ENCODE results near the gene TSPAN33.

TSPAN33 gene

GRCh38 chr7:129108581-129108980 is 35.9 kb upstream of the TSPAN33 start:
- H2AFZ ChIP-seq (ENCODE audit: low read length), result no peak overlapping the region

DNA sequence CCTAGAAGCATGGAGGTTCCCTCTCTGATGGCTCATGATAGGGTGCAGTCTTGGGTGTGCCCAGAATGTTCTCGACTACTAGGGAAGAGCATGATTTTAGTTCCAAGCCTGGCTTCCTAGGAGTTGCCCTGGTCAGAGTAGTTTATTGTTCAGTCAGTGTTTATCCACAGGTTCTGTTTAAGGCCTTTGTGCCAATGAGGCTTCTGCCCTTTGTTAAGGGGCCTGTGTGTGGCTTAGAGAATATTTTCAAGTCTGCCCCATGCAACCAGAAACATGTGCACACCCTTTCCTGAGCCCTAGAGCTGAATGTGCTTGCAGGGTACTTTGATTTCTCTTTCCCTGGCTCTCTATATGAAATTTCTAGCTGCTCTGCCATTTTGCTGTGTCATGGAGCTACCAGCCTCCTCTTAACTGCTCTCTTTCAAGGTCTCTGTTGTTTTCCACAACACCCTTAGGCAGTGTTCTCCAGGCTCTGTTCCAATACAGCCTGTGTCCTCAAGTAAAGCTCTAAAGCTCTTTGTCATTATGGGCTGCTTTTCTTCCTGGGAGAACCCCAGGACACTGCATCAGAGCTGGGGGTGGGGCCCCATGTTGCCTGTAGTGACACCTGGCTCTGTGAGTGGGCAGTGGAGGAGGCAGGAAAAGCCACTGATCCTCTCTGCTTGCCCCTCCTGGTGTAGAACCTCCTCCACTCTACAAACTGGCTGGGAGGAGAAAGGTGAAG is 34.1 kb upstream of the TSPAN33 start:
- H3K9ac ChIP-seq (ENCODE audit: low read length), result no peak overlapping the region
- H3K4me2 ChIP-seq (ENCODE audit: low read length), result no peak overlapping the region
- no peak overlapping the region for H3K27ac ChIP-seq (ENCODE audit: low read depth, low read length, poor library complexity, severe bottlenecking)

More at GRCh38 chr7:129108581-129108980, 35.9 kb upstream of the TSPAN33 start:
- no peaks in the 10 kb centered on the region for H3K36me3 ChIP-seq (ENCODE audit: insufficient read depth, low read length)
- H3K79me2 ChIP-seq (ENCODE audit: insufficient read depth, low read length), result no peaks in the 10 kb centered on the region
- no peak for TF ChIP-seq EZH2 (IDR thresholded peaks at IDR 0.05; ENCODE audit: borderline replicate concordance, low read length)
- TF ChIP-seq, protein P1, sequence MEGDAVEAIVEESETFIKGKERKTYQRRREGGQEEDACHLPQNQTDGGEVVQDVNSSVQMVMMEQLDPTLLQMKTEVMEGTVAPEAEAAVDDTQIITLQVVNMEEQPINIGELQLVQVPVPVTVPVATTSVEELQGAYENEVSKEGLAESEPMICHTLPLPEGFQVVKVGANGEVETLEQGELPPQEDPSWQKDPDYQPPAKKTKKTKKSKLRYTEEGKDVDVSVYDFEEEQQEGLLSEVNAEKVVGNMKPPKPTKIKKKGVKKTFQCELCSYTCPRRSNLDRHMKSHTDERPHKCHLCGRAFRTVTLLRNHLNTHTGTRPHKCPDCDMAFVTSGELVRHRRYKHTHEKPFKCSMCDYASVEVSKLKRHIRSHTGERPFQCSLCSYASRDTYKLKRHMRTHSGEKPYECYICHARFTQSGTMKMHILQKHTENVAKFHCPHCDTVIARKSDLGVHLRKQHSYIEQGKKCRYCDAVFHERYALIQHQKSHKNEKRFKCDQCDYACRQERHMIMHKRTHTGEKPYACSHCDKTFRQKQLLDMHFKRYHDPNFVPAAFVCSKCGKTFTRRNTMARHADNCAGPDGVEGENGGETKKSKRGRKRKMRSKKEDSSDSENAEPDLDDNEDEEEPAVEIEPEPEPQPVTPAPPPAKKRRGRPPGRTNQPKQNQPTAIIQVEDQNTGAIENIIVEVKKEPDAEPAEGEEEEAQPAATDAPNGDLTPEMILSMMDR (IDR thresholded peaks at IDR 0.05; ENCODE audit: low read length), result no peak
- H3K4me3 ChIP-seq (ENCODE audit: low read depth, low read length, poor library complexity, severe bottlenecking), result no peak overlapping the region
- H3K4me1 ChIP-seq (ENCODE audit: insufficient read depth, low read length, severe bottlenecking), result no peaks in the 10 kb centered on the region
- H3F3A ChIP-seq (ENCODE audit: insufficient read depth, low read length), result no peaks in the 10 kb centered on the region
- no peak overlapping the region for H3K4me2 ChIP-seq (ENCODE audit: low read length)
- H3K9ac ChIP-seq (ENCODE audit: low read length), result no peak overlapping the region
- H3K9me2 ChIP-seq (ENCODE audit: low read depth, low read length), result no peaks in the 10 kb centered on the region
- no peaks in the 10 kb centered on the region for H4K20me1 ChIP-seq (ENCODE audit: insufficient read depth, low read length)
- no peaks in the 10 kb centered on the region for H3K27me3 ChIP-seq (ENCODE audit: insufficient read depth, low read length)
- H3K9me3 ChIP-seq (ENCODE audit: low read length), result no peaks in the 10 kb centered on the region
- no peak overlapping the region for H3K27ac ChIP-seq (ENCODE audit: low read depth, low read length, poor library complexity, severe bottlenecking)

GRCh38 chr7:129110982-129111376 is 33.5 kb upstream of the TSPAN33 start:
- H3K79me2 ChIP-seq (ENCODE audit: insufficient read depth, low read length), result no peaks in the 10 kb centered on the region
- H4K20me1 ChIP-seq (ENCODE audit: insufficient read depth, low read length), result no peaks in the 10 kb centered on the region
- TF ChIP-seq, protein P1 (IDR thresholded peaks at IDR 0.05; ENCODE audit: low read length), result no peak
- no peak for TF ChIP-seq EZH2 (IDR thresholded peaks at IDR 0.05; ENCODE audit: borderline replicate concordance, low read length)
- H3K27me3 ChIP-seq (ENCODE audit: insufficient read depth, low read length), result peaks cover 4% of the 10 kb centered on the region; the same call in 1 of the 2 replicates
- H3K4me2 ChIP-seq (ENCODE audit: low read length), result no peak overlapping the region
- no peaks in the 10 kb centered on the region for H3K4me1 ChIP-seq (ENCODE audit: insufficient read depth, low read length, severe bottlenecking)
- H3K9ac ChIP-seq (ENCODE audit: low read length), result no peak overlapping the region
- no peak overlapping the region for H3K4me3 ChIP-seq (ENCODE audit: low read depth, low read length, poor library complexity, severe bottlenecking)
- H3K9me2 ChIP-seq (ENCODE audit: low read depth, low read length), result no peaks in the 10 kb centered on the region
- no peaks in the 10 kb centered on the region for H3K9me3 ChIP-seq (ENCODE audit: low read length)
- H2AFZ ChIP-seq (ENCODE audit: low read length), result no peak overlapping the region
- H3F3A ChIP-seq (ENCODE audit: insufficient read depth, low read length), result no peaks in the 10 kb centered on the region
- H3K36me3 ChIP-seq (ENCODE audit: insufficient read depth, low read length), result no peaks in the 10 kb centered on the region; the same call in 1 of the 2 replicates
- no peak overlapping the region for H3K27ac ChIP-seq (ENCODE audit: low read depth, low read length, poor library complexity, severe bottlenecking)

More for the DNA sequence above, 34.1 kb upstream of the TSPAN33 start:
- Histone ChIP-seq H3K9me3 (ENCODE audit: low read length) (no peaks in the 10 kb centered on the region), H3F3A (ENCODE audit: insufficient read depth, low read length) (no peaks in the 10 kb centered on the region), H3K27me3 (ENCODE audit: insufficient read depth, low read length) (peaks cover 3% of the 10 kb centered on the region; the same call in 1 of the 2 replicates), H3K9me2 (ENCODE audit: low read depth, low read length) (no peaks in the 10 kb centered on the region), H4K20me1 (ENCODE audit: insufficient read depth, low read length) (no peaks in the 10 kb centered on the region), H3K4me1 (ENCODE audit: insufficient read depth, low read length, severe bottlenecking) (no peaks in the 10 kb centered on the region), H3K36me3 (ENCODE audit: insufficient read depth, low read length) (no peaks in the 10 kb centered on the region; the same call in 1 of the 2 replicates), H3K79me2 (ENCODE audit: insufficient read depth, low read length) (no peaks in the 10 kb centered on the region), H2AFZ (ENCODE audit: low read length) (no peak overlapping the region), H3K4me3 (ENCODE audit: low read depth, low read length, poor library complexity, severe bottlenecking) (no peak overlapping the region)
- TF ChIP-seq EZH2 (IDR thresholded peaks at IDR 0.05; ENCODE audit: borderline replicate concordance, low read length), result no peak
- TF ChIP-seq, protein P1 (IDR thresholded peaks at IDR 0.05; ENCODE audit: low read length), result no peak
